Kidney capillary endothelial cell (primary cell): ENCODE results near the gene PPM1D.
A peak's percentile ranks its signal among the peaks of the same experiment; 100 is the strongest.
"Not testable (repeated sequence)": the region's sequence is repeated elsewhere in the genome, so short reads cannot be mapped to it uniquely, and the experiment has no call there.

Source experiments
- DNase-seq: peaks from one replicate; pipeline ENCODE4 v3.0.0-alpha.2; 2018; ENCODE audit warnings: low spot score

PPM1D gene

GRCh38 chr17:60599620-60600489, at the start of gene PPM1D:
Gene PPM1D, plus strand, starts transcription at chr17:60600193. Its CDS starts 222 bp downstream, at chr17:60600415.
- peak; percentile 98 for DNase-seq

DNA sequence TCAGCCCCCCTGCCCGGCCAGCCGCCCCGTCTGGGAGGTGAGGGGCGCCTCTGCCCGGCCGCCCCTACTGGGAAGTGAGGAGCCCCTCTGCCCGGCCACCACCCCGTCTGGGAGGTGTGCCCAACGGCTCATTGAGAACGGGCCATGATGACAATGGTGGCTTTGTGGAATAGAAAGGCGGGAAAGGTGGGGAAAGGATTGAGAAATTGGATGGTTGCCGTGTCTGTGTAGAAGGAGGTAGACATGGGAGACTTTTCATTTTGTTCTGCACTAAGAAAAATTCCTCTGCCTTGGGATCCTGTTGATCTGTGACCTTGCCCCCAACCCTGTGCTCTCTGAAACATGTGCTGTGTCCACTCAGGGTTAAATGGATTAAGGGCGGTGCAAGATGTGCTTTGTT, 47.7 kb upstream of the PPM1D start:
- DNase-seq: not testable (repeated sequence)

- no peak for DNase-seq
Observed at GRCh38 chr17:60554377-60554788, 45.6 kb upstream of the PPM1D start.

DNA sequence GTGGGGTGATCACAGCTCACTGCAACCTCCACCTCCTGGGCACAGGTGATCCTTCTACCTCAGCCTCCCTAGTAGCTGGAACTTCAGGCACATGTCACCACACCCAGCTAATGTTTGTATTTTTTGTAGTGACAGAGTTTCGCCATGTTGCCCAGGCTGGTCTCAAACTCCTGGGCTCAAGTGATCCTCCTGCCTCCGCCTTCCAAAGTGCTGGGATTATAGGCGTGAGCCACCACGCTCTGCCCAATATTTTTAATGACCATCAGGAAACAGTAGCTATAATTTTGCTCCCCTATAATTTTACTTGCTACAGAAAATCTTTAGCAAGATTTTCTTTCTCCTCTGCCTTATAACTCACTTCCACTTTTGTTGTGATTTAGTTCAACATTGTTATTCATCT, 44.2 kb upstream of the PPM1D start:
- DNase-seq: no peak

DNA sequence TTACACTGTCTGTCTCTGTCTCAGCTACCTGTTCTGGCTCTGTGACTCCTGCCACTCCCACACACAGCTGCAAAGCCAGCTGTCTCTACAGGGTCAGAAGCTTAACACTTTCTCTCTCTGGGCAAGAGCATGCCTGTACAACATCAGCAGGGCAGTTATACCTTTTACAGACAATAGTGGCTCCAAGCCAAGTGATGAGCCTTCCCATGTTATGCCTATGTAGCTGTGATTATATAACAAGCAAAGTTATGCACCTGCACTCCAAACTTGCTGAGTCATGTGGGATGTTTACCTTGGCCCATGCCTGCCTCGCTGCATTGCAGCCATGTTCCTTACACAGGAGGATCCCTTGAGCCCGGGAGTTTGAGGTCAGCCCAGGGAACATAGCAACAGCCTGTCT, 42.2 kb upstream of the PPM1D start:
- no peak for DNase-seq

DNA sequence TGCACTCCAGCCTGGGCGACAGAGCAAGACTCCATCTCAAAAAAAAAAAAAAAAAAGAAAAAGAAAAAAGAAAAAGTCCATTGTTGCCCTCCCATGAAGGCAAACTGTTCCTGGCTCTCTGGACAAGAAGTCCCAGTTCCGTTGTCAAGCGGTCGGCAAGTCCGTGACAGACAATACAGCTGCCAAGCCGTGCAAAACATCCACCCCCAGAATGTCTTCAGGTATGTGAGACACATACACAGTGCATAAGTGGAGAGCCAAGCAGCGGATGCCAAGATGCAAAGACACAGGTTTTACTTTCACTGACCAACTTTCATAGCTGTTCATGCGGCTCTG, 40.4 kb upstream of the PPM1D start:
- no peak for DNase-seq

DNA sequence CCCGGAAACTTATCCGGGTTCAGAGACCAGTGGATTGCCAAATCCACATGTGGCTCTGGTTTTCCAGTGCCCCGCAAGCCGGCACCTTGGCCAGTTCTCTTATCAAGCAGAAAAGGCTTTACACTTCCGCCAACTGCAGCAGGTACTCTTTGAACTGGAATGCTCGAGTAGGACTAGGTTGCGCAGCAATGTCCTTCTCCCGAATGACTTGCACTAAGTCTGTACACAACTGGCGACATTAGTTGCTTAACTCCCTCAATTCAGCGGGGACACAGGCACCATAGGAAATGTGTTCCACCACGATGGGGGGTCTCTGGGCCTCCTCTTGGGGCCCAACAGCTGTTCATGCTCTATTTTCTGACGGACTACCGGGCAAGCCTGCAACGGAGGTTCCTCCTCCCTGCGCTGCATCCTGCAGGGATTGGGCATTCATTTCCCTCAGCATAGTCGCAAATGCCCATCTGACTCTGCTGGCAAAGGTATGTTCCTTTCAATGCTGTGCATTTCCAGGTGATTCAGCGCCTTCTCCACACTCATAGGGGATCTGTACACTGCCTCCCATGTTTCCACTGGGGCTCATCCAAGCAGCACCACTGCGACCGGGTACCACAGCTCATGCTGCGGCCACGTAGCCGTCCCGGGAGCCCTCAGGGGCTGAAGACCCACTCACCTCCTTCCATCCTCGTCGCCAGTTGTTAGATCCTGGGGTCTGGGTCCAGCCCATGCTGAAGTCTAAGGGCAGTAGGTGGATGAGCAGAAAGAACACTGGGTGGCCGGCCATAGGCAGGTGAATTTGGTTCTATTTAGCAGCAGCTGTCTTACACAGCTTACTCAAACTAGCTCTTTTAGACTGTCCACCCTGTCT, 39.8 kb upstream of the PPM1D start:
- no peak for DNase-seq

DNA sequence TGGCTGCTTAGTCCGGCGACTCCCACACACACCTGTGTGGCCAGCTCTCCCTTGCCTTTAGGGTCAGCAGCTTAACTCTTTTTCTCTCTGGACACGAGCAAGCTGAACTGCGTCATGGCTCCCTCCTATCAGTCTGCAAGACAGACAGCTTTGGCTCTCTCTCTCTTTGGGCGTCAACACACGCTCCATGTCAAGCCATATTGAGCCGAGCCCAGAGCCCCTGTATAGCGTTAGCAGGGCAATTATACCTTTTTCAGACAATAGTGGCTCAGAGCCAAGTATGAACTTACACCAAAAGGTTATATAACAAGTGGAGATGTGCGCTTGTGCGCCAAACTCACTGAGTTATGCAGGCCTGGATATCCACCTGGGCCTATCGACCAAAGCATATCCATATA, 39.1 kb upstream of the PPM1D start:
- no peak for DNase-seq

GRCh38 chr17:60562421-60562820, 37.6 kb upstream of the PPM1D start:
- no peak for DNase-seq

GRCh38 chr17:60563743-60564142, 36.2 kb upstream of the PPM1D start:
- DNase-seq: no peak

DNA sequence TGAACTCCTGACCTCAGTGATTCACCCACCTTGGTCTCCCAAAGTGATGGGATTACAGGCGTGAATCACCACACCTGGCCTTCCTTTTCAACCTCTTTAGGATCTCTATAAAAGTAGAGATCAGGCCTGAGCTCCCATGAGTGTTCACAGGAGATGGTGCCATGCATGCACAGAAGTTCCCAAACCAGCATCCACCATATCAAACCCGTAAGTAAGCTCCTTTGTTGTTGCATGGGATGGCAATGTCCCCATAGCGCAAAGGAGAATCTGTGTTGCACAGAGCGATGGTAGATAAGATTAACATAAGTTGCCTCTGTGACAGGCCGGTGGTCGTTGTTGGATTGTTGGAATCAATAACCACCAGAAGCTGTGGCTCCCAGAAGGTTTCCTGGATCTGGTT, 34.8 kb upstream of the PPM1D start:
- no peak for DNase-seq

DNA sequence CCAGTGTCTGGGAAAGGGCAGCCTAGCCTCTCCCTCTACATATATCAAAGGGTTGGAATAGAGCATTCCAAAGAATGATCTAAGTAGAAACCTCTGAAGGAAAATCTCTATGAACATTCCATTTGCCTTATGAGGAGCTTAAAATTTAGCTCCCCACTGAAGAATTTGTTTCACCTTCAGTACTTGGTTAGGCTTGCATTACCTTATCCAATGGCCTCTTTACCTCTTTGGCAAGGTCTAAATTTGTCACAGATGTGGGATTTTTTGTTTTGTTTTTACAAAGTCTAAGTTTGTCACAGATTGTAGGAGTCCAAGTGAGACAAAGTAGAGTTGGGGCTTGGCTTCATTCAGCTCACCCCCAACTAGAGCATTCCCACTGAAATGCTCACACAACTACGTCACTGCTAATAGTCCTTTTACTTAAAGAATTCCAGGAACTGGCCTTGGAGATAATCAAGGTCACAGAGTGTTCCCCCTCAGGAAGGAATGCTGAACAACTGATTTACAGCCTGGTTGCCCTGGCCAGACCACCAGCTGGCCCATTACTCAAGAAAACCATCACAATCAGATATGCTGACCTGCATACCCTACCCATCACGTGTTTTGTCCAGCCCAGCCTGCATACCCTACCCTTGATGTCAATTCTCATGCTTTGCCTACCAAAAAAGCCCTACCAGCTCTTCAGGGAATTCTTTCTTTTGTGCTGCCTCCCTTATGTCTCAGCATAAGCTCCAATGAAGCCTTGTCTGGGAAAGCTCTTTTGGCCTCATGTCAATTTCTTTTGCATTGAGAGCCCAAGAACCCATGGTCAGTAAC, 26.5 kb upstream of the PPM1D start:
- peak; percentile 63 for DNase-seq

- DNase-seq: no peak
Observed at GRCh38 chr17:60577147-60577915, 22.7 kb upstream of the PPM1D start.

GRCh38 chr17:60579090-60579489, 20.9 kb upstream of the PPM1D start:
- DNase-seq: no peak

- no peak for DNase-seq
Observed at GRCh38 chr17:60579551-60579950, 20.4 kb upstream of the PPM1D start.

- no peak for DNase-seq
Observed at GRCh38 chr17:60583008-60583407, 17.0 kb upstream of the PPM1D start.

GRCh38 chr17:60585887-60586286, 14.1 kb upstream of the PPM1D start:
- DNase-seq: no peak

DNA sequence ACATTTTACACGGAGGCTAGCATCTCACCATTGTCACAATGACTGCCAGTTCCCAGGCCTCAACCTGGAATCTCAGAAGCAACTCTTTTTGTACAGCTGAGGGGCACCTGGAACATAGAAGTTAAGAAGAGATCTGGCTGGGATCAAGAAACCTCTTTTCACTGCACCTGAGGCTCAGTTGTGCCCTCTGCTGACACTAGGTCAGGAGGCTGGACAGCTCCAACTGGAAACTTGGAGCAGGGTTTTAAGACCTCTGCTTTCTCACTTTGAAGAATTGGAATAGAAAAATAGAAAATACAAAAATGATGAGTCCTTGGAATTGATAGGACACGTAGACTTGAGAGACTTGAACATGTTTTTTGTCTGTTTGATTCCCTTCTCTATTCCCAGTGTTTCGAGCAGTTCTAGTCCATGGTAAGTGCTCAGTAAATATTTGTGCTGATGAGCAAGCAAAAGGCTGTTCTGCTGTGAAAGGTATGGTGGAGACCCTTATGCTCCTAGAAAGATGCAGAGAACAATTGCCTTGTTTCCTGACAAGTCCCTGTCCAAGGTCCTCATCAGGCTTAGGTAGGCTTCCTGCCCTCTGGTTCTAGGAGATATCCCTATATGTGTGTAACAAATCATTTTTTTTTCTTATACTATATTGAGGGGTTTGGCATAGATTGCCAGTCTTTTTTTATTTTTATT, 13.6 kb upstream of the PPM1D start:
- no peak for DNase-seq

DNA sequence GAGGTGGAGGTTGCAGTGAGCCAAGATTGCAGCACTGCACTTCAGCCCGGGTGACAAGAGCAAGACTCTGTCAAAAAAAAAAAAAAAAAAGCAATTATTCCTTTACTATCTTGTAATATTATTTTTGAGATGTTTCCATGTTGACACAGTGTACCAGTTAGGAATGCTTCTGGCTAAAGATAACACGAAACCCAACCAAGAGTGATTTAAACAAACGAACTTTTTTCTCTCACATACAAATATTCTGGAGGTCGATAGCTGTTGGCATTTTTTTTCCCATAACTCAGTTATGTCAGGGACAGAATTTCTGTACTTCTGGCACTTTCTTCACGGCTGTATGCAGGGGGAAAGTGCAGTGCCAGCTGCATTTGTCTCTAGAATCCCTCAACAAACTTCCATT, 9.9 kb upstream of the PPM1D start:
- no peak for DNase-seq

DNA sequence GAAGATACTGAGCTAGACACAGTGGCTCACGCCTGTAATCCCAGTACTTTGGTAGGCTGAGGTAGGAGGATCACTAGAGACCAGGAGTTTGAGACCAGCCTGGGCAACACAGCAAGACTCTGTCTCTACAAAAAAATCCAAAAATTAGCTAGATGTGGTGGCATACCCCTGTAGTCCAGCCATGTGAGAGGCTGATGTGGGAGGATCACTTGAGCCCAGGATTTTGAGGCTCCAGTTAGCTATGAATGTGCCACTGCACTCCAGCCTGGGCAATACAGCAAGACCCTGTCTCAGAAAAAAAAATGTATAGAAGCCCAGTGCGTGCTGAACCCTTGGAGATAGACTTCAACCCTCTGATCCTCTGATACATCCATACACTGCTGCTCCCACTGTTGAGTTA, 7.2 kb upstream of the PPM1D start:
- DNase-seq: no peak

DNA sequence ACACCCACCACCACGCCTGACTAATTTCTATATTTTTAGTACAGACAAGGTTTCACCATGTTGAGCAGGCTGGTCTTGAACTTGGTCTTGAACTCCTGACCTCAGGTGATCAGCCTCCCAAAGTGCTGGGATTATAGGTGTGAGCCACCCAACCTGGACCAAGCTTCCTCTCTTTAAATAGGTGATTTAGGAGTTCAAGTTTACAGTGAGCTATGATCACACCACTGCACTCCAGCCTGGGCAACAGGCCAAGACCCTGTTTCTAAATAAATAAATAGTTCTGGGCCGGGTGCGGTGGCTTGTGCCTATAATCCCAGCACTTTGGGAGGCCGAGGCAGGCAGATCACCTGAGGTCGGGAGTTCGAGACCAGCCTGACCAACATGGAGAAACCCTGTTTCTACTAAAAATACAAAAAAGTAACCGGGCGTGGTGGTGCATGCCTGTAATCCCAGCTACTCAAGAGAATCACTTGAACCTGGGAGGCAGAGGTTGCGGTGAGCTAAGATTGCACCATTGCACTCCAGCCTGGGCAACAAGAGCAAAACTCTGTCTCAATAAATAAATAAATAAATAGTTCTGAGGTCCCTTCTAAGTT, 6.5 kb upstream of the PPM1D start:
- DNase-seq: not testable (repeated sequence)
